ENCODE data around the gene ANO4.

DNA sequence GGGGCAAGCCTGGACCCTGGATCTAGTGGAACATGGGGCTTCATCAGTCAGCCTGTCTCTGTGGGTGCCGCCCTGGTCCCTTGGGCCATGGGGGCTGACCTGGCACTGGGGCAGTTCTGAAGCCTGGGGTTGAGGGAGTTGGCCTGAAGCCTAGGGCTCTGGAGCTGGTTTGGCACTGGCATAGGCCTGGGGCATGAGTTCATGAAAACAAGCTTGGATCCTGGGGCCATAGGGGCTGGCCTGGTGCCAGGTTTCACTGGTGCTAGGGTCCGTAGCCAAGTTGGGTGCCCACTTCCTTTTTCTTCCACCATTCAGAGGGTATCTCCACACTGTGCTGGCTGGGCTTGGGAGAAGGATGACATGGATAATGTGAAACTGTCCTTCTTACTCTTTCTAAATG lies 26.6 kb upstream of the ANO4 start:
- TF ChIP-seq ZNF24 (tag by site-specific recombination; IDR thresholded peaks at IDR 0.05): no peak
- TF ChIP-seq, protein P1, sequence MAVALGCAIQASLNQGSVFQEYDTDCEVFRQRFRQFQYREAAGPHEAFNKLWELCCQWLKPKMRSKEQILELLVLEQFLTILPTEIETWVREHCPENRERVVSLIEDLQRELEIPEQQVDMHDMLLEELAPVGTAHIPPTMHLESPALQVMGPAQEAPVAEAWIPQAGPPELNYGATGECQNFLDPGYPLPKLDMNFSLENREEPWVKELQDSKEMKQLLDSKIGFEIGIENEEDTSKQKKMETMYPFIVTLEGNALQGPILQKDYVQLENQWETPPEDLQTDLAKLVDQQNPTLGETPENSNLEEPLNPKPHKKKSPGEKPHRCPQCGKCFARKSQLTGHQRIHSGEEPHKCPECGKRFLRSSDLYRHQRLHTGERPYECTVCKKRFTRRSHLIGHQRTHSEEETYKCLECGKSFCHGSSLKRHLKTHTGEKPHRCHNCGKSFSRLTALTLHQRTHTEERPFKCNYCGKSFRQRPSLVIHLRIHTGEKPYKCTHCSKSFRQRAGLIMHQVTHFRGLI (tag by site-specific recombination; IDR thresholded peaks at IDR 0.05): no peak
- no peak for TF ChIP-seq ZNF830 (tag by site-specific recombination; IDR thresholded peaks at IDR 0.05; ENCODE audit: low read depth)
- no peak for TF ChIP-seq BCL11A (tag by site-specific recombination; IDR thresholded peaks at IDR 0.05; ENCODE audit: low read depth)
- TF ChIP-seq ZNF350 (tag by site-specific recombination; IDR thresholded peaks at IDR 0.05): no peak
- TF ChIP-seq ZNF624 (tag by site-specific recombination; IDR thresholded peaks at IDR 0.05): no peak
- TF ChIP-seq, protein P2, sequence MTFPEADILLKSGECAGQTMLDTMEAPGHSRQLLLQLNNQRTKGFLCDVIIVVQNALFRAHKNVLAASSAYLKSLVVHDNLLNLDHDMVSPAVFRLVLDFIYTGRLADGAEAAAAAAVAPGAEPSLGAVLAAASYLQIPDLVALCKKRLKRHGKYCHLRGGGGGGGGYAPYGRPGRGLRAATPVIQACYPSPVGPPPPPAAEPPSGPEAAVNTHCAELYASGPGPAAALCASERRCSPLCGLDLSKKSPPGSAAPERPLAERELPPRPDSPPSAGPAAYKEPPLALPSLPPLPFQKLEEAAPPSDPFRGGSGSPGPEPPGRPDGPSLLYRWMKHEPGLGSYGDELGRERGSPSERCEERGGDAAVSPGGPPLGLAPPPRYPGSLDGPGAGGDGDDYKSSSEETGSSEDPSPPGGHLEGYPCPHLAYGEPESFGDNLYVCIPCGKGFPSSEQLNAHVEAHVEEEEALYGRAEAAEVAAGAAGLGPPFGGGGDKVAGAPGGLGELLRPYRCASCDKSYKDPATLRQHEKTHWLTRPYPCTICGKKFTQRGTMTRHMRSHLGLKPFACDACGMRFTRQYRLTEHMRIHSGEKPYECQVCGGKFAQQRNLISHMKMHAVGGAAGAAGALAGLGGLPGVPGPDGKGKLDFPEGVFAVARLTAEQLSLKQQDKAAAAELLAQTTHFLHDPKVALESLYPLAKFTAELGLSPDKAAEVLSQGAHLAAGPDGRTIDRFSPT (tag by site-specific recombination; IDR thresholded peaks at IDR 0.05): no peak

Data from HEK293 (cell line).